Measurements from ENCODE around the gene FNDC3A.

FNDC3A gene

GRCh38 chr13:49171359-49171758 is 195.6 kb downstream of the FNDC3A start:
- Histone ChIP-seq H3K9me3 (ENCODE audit: control insufficient read depth, insufficient read depth, low read length) (no peaks in the 10 kb centered on the region), H3K36me3 (ENCODE audit: control insufficient read depth, insufficient read depth, low read length) (0 out of 2 replicates have a peak, but pooled peaks cover 2% of the 10 kb centered on the region), H3K27me3 (ENCODE audit: control insufficient read depth, insufficient read depth, low read length) (no peaks in the 10 kb centered on the region), H3K4me3 (ENCODE audit: low read length) (no peak overlapping the region), H3K27ac (ENCODE audit: low read length) (no peak overlapping the region), H3K4me1 (ENCODE audit: control insufficient read depth, insufficient read depth, low read length) (no peaks in the 10 kb centered on the region)
- DNase-seq (ENCODE audit: low read depth, low spot score), result no peak

- H3K4me1 ChIP-seq (ENCODE audit: control insufficient read depth, insufficient read depth, low read length), result peaks cover 2% of the 10 kb centered on the region; the same call in 1 of the 2 replicates
- DNase-seq (ENCODE audit: low read depth, low spot score), result no peak
- no CpG with 5 or more reads among the region's 1 CpG for WGBS (ENCODE audit: insufficient coverage, insufficient read length)
- H3K27ac ChIP-seq (ENCODE audit: low read length), result no peak overlapping the region
- H3K36me3 ChIP-seq (ENCODE audit: control insufficient read depth, insufficient read depth, low read length), result peaks cover 4% of the 10 kb centered on the region; the same call in 1 of the 2 replicates
- H3K4me3 ChIP-seq (ENCODE audit: low read length), result no peak overlapping the region
- no peaks in the 10 kb centered on the region; the same call in 1 of the 2 replicates for H3K9me3 ChIP-seq (ENCODE audit: control insufficient read depth, insufficient read depth, low read length)
- H3K27me3 ChIP-seq (ENCODE audit: control insufficient read depth, insufficient read depth, low read length), result no peaks in the 10 kb centered on the region
Measured at GRCh38 chr13:49183672-49184325, 208.1 kb downstream of the FNDC3A start.

GRCh38 chr13:49184621-49185020 is 208.9 kb downstream of the FNDC3A start:
- H3K27ac ChIP-seq (ENCODE audit: low read length), result no peak overlapping the region
- no peak for DNase-seq (ENCODE audit: low read depth, low spot score)
- peaks cover 2% of the 10 kb centered on the region; the same call in 1 of the 2 replicates for H3K4me1 ChIP-seq (ENCODE audit: control insufficient read depth, insufficient read depth, low read length)
- WGBS (ENCODE audit: insufficient coverage, insufficient read length), result no CpG with 5 or more reads among the region's 4 CpGs
- H3K36me3 ChIP-seq (ENCODE audit: control insufficient read depth, insufficient read depth, low read length), result peaks cover 4% of the 10 kb centered on the region; the same call in 1 of the 2 replicates
- no peak overlapping the region for H3K4me3 ChIP-seq (ENCODE audit: low read length)
- H3K27me3 ChIP-seq (ENCODE audit: control insufficient read depth, insufficient read depth, low read length), result no peaks in the 10 kb centered on the region
- H3K9me3 ChIP-seq (ENCODE audit: control insufficient read depth, insufficient read depth, low read length), result no peaks in the 10 kb centered on the region; the same call in 1 of the 2 replicates

GRCh38 chr13:49185264-49185663 is 209.6 kb downstream of the FNDC3A start:
- H3K9me3 ChIP-seq (ENCODE audit: control insufficient read depth, insufficient read depth, low read length), result no peaks in the 10 kb centered on the region; the same call in 1 of the 2 replicates
- H3K4me3 ChIP-seq (ENCODE audit: low read length), result no peak overlapping the region
- no peaks in the 10 kb centered on the region for H3K27me3 ChIP-seq (ENCODE audit: control insufficient read depth, insufficient read depth, low read length)
- no peak overlapping the region for H3K27ac ChIP-seq (ENCODE audit: low read length)
- peaks cover 4% of the 10 kb centered on the region; the same call in 1 of the 2 replicates for H3K36me3 ChIP-seq (ENCODE audit: control insufficient read depth, insufficient read depth, low read length)
- peaks cover 2% of the 10 kb centered on the region; the same call in 1 of the 2 replicates for H3K4me1 ChIP-seq (ENCODE audit: control insufficient read depth, insufficient read depth, low read length)
- no CpG with 5 or more reads among the region's 1 CpG for WGBS (ENCODE audit: insufficient coverage, insufficient read length)
- no peak for DNase-seq (ENCODE audit: low read depth, low spot score)

GRCh38 chr13:49190901-49191300 is 215.2 kb downstream of the FNDC3A start:
- Histone ChIP-seq H3K4me1 (ENCODE audit: control insufficient read depth, insufficient read depth, low read length) (no peaks in the 10 kb centered on the region), H3K4me3 (ENCODE audit: low read length) (no peak overlapping the region), H3K36me3 (ENCODE audit: control insufficient read depth, insufficient read depth, low read length) (peaks cover 8% of the 10 kb centered on the region; the same call in 1 of the 2 replicates), H3K27me3 (ENCODE audit: control insufficient read depth, insufficient read depth, low read length) (no peaks in the 10 kb centered on the region), H3K27ac (ENCODE audit: low read length) (no peak overlapping the region), H3K9me3 (ENCODE audit: control insufficient read depth, insufficient read depth, low read length) (no peaks in the 10 kb centered on the region; the same call in 1 of the 2 replicates)
- no CpG with 5 or more reads among the region's 2 CpGs for WGBS (ENCODE audit: insufficient coverage, insufficient read length)
- no peak for DNase-seq (ENCODE audit: low read depth, low spot score)

- H3K9me3 ChIP-seq (ENCODE audit: control insufficient read depth, insufficient read depth, low read length), result no peaks in the 10 kb centered on the region
- no peak overlapping the region for H3K27ac ChIP-seq (ENCODE audit: low read length)
- no peaks in the 10 kb centered on the region for H3K4me1 ChIP-seq (ENCODE audit: control insufficient read depth, insufficient read depth, low read length)
- no CpG with 5 or more reads among the region's 3 CpGs for WGBS (ENCODE audit: insufficient coverage, insufficient read length)
- H3K4me3 ChIP-seq (ENCODE audit: low read length), result no peak overlapping the region
- DNase-seq (ENCODE audit: low read depth, low spot score), result no peak
- no peaks in the 10 kb centered on the region for H3K27me3 ChIP-seq (ENCODE audit: control insufficient read depth, insufficient read depth, low read length)
- peaks cover 2% of the 10 kb centered on the region; the same call in 1 of the 2 replicates for H3K36me3 ChIP-seq (ENCODE audit: control insufficient read depth, insufficient read depth, low read length)
Measured at GRCh38 chr13:49206641-49207040, 230.9 kb downstream of the FNDC3A start.

- H3K27me3 ChIP-seq (ENCODE audit: control insufficient read depth, insufficient read depth, low read length), result no peaks in the 10 kb centered on the region
- H3K4me1 ChIP-seq (ENCODE audit: control insufficient read depth, insufficient read depth, low read length), result no peaks in the 10 kb centered on the region
- H3K36me3 ChIP-seq (ENCODE audit: control insufficient read depth, insufficient read depth, low read length), result peaks cover 2% of the 10 kb centered on the region; the same call in 1 of the 2 replicates
- H3K4me3 ChIP-seq (ENCODE audit: low read length), result no peak overlapping the region
- no peak overlapping the region for H3K27ac ChIP-seq (ENCODE audit: low read length)
- WGBS (ENCODE audit: insufficient coverage, insufficient read length), result 100% methylated on average over 1 of the region's 4 CpGs
- DNase-seq (ENCODE audit: low read depth, low spot score), result no peak
- no peaks in the 10 kb centered on the region for H3K9me3 ChIP-seq (ENCODE audit: control insufficient read depth, insufficient read depth, low read length)
Measured at GRCh38 chr13:49208619-49209018, 232.9 kb downstream of the FNDC3A start.

- no peak for DNase-seq (ENCODE audit: low read depth, low spot score)
- Histone ChIP-seq H3K36me3 (ENCODE audit: control insufficient read depth, insufficient read depth, low read length) (peaks cover 2% of the 10 kb centered on the region; the same call in 1 of the 2 replicates), H3K27me3 (ENCODE audit: control insufficient read depth, insufficient read depth, low read length) (no peaks in the 10 kb centered on the region), H3K4me1 (ENCODE audit: control insufficient read depth, insufficient read depth, low read length) (peaks cover 6% of the 10 kb centered on the region), H3K4me3 (ENCODE audit: low read length) (no peak overlapping the region), H3K27ac (ENCODE audit: low read length) (no peak overlapping the region), H3K9me3 (ENCODE audit: control insufficient read depth, insufficient read depth, low read length) (no peaks in the 10 kb centered on the region)
- no CpG with 5 or more reads among the region's 1 CpG for WGBS (ENCODE audit: insufficient coverage, insufficient read length)
Measured at GRCh38 chr13:49210114-49210513, 234.4 kb downstream of the FNDC3A start.

- Histone ChIP-seq H3K9me3 (ENCODE audit: control insufficient read depth, insufficient read depth, low read length) (no peaks in the 10 kb centered on the region), H3K27me3 (ENCODE audit: control insufficient read depth, insufficient read depth, low read length) (no peaks in the 10 kb centered on the region), H3K4me1 (ENCODE audit: control insufficient read depth, insufficient read depth, low read length) (peaks cover 6% of the 10 kb centered on the region), H3K4me3 (ENCODE audit: low read length) (no peak overlapping the region), H3K36me3 (ENCODE audit: control insufficient read depth, insufficient read depth, low read length) (peaks cover 2% of the 10 kb centered on the region; the same call in 1 of the 2 replicates), H3K27ac (ENCODE audit: low read length) (no peak overlapping the region)
- no CpG with 5 or more reads among the region's 5 CpGs for WGBS (ENCODE audit: insufficient coverage, insufficient read length)
- DNase-seq (ENCODE audit: low read depth, low spot score), result no peak
Measured at GRCh38 chr13:49210669-49211068, 235.0 kb downstream of the FNDC3A start.

GRCh38 chr13:49213539-49213938 is 237.8 kb downstream of the FNDC3A start:
- H3K27ac ChIP-seq (ENCODE audit: low read length), result no peak overlapping the region
- no CpG with 5 or more reads among the region's 1 CpG for WGBS (ENCODE audit: insufficient coverage, insufficient read length)
- no peak overlapping the region for H3K4me3 ChIP-seq (ENCODE audit: low read length)
- H3K4me1 ChIP-seq (ENCODE audit: control insufficient read depth, insufficient read depth, low read length), result peaks cover 6% of the 10 kb centered on the region
- no peaks in the 10 kb centered on the region for H3K36me3 ChIP-seq (ENCODE audit: control insufficient read depth, insufficient read depth, low read length)
- DNase-seq (ENCODE audit: low read depth, low spot score), result no peak
- H3K27me3 ChIP-seq (ENCODE audit: control insufficient read depth, insufficient read depth, low read length), result peaks cover 15% of the 10 kb centered on the region; the same call in 1 of the 2 replicates
- H3K9me3 ChIP-seq (ENCODE audit: control insufficient read depth, insufficient read depth, low read length), result no peaks in the 10 kb centered on the region
